CD4-positive, alpha-beta T cell (primary cell): ENCODE data around the gene ARHGAP25. TPM values are rescaled to one million over a fixed set of nuclear protein-coding genes. Genes with fewer than 3 reads are reported as not detected.

Source experiments
- ATAC-seq: fragments of 200-7000 bp; cut with Tn5 transposase; one replicate; pipeline ENCODE4 v1.10.0; 2022; ENCODE audit warnings: mild to moderate bottlenecking; ENCODE audit not compliant: poor library complexity
- CTCF ChIA-PET: fragments of 350-600 bp; sonication (Branson Sonifier 250); formaldehyde crosslinking; loops from one replicate; lab custom pipeline; 2021; ENCODE audit warnings: antibody characterized with exemption, inconsistent platforms; lab: Charles Lee
- POLR2A ChIA-PET: fragments of 350-600 bp; sonication (Branson Sonifier 250); formaldehyde crosslinking; loops from one replicate; lab custom pipeline; 2021; ENCODE audit warnings: antibody characterized with exemption, inconsistent platforms; lab: Charles Lee
- DNase-seq, 14 experiments: peaks; one replicate each; pipeline ENCODE4 v3.0.0-alpha.2; 2013 to 2020; ENCODE audit warnings: mixed read lengths in 2 of 14
- H3K27ac ChIP-seq, 2 donors: one replicate each; pipeline versions ENCODE4 v1.5.1 to v1.7.0; 2013; ENCODE audit warnings: low read length in 2 of 2, low read depth in 1 of 2, mild to moderate bottlenecking in 1 of 2
- H3K27me3 ChIP-seq, 2 experiments: 1 replicate in 1 of 2; 2 replicates in 1 of 2; pipeline versions ENCODE4 v1.6.1 to v1.7.0; 2013; ENCODE audit warnings: low read length in 2 of 2, control low read depth in 1 of 2, mild to moderate bottlenecking in 1 of 2, moderate library complexity in 1 of 2; ENCODE audit not compliant: insufficient read depth in 2 of 2, control insufficient read depth in 1 of 2
- H3K36me3 ChIP-seq: one replicate; pipeline ENCODE4 v1.6.1; 2013; ENCODE audit warnings: low read length, control low read depth; ENCODE audit not compliant: insufficient read depth
- H3K4me1 ChIP-seq: one replicate; pipeline ENCODE4 v1.6.1; 2013; ENCODE audit warnings: low read length, control low read depth; ENCODE audit not compliant: insufficient read depth
- H3K4me3 ChIP-seq: one replicate; pipeline ENCODE4 v1.5.1; 2013; ENCODE audit warnings: mild to moderate bottlenecking, low read length, moderate library complexity
- H3K9me3 ChIP-seq, 2 experiments: 1 replicate in 1 of 2; 2 replicates in 1 of 2; pipeline versions ENCODE4 v1.6.1 to v1.7.0; 2013; ENCODE audit warnings: low read length in 2 of 2, mild to moderate bottlenecking in 2 of 2, control low read depth in 1 of 2, moderate library complexity in 1 of 2; ENCODE audit not compliant: control insufficient read depth in 1 of 2, insufficient read depth in 1 of 2
- H3K27ac Mint-ChIP-seq: one replicate; pipeline ENCODE4 v1.8.0; 2020; ENCODE audit warnings: mixed read lengths
- H3K27me3 Mint-ChIP-seq: one replicate; pipeline ENCODE4 v1.8.0; 2021; ENCODE audit warnings: mixed read lengths
- H3K36me3 Mint-ChIP-seq: one replicate; pipeline ENCODE4 v1.8.0; 2021; ENCODE audit warnings: low read depth, mixed read lengths
- H3K4me1 Mint-ChIP-seq: one replicate; pipeline ENCODE4 v1.8.0; 2021; ENCODE audit warnings: low read depth, mixed read lengths
- H3K4me3 Mint-ChIP-seq: one replicate; pipeline ENCODE4 v1.8.0; 2020; ENCODE audit warnings: mild to moderate bottlenecking, mixed read lengths
- H3K9me3 Mint-ChIP-seq: one replicate; pipeline ENCODE4 v1.8.0; 2020; ENCODE audit warnings: mixed read lengths
- CTCF ChIP-seq: fragments of 200-600 bp; IDR thresholded peaks from one replicate; pipeline ENCODE4 v1.8.0; 2022; ENCODE audit warnings: antibody characterized with exemption, mild to moderate bottlenecking
- intact Hi-C, 2 experiments: fragments of 100-400 bp; cut with DNase I in 1 of 2; cut with micrococcal nuclease in 1 of 2; formaldehyde crosslinking; loops; one replicate each; pipeline versions ENCODE4 v1.15.1 to v1.9.0; 2023 to 2025; cut with DNase I, micrococcal nuclease
- total RNA-seq, 174 experiments: library from RNA in 2 of 174; stranded (reverse) in 2 of 174; gene quantifications; one replicate each; pipeline ENCODE4 v1.2.3 and lab custom pipeline; 2021 to 2026

Gene ARHGAP25
- total RNA-seq, 2 experiments from 2014 or later = 39.3 to 41.8 TPM

- ATAC-seq (no peak), DNase-seq (no peak)
- Histone ChIP-seq H3K27me3 (no peaks in the 10 kb centered on the region), H3K4me1 (peaks cover 97% of the 10 kb centered on the region), H3K36me3 (peaks cover 13% of the 10 kb centered on the region), H3K27ac (peak overlapping the region; percentile 89 to 93), H3K9me3 (no peaks in the 10 kb centered on the region), H3K4me3 (peak overlapping the region; percentile 42)
- peak overlapping the region; percentile 94 for H3K27ac Mint-ChIP-seq
- CTCF ChIA-PET = interaction anchor here (1.0 to 4.1 kb wide), 2 partner anchors 13 to 16 kb away, joined by 3 to 37 read pairs; no protein-coding TSS in a partner anchor
- no peaks in the 10 kb centered on the region for H3K9me3 Mint-ChIP-seq
- intact Hi-C loops = no loop called here
- H3K27me3 Mint-ChIP-seq = no peaks in the 10 kb centered on the region
- POLR2A ChIA-PET = interaction anchor here (0.9 to 10.8 kb wide), 18 partner anchors 7 to 301 kb away, joined by 3 to 238 read pairs (median 10); partner anchors contain the start of genes APLF, ARHGAP25 and FBXO48
- no peak for TF ChIP-seq CTCF
- peaks cover 22% of the 10 kb centered on the region for H3K36me3 Mint-ChIP-seq
- peak overlapping the region; percentile 84 for H3K4me3 Mint-ChIP-seq
- peaks cover 98% of the 10 kb centered on the region for H3K4me1 Mint-ChIP-seq
Measured at GRCh38 chr2:68768461-68768860, 33.9 kb downstream of the ARHGAP25 start.

GRCh38 chr2:68768951-68769350, 34.3 kb downstream of the ARHGAP25 start:
- peak overlapping the region; percentile 94 for H3K27ac Mint-ChIP-seq
- POLR2A ChIA-PET = interaction anchor here (1.2 to 10.8 kb wide), 9 partner anchors 6 to 139 kb away, joined by 3 to 238 read pairs (median 12); partner anchors contain the start of gene ARHGAP25
- no peak for DNase-seq
- H3K27me3 ChIP-seq = no peaks in the 10 kb centered on the region
- H3K9me3 ChIP-seq = no peaks in the 10 kb centered on the region
- H3K4me1 ChIP-seq = peaks cover 97% of the 10 kb centered on the region
- H3K36me3 ChIP-seq = peaks cover 13% of the 10 kb centered on the region
- H3K27me3 Mint-ChIP-seq = no peaks in the 10 kb centered on the region
- CTCF ChIA-PET = interaction anchor here (4.1 kb wide), 1 partner anchor 16 kb away, joined by 37 read pairs; no protein-coding TSS in a partner anchor
- intact Hi-C loops = no loop called here
- H3K9me3 Mint-ChIP-seq = no peaks in the 10 kb centered on the region
- peak overlapping the region; percentile 84 for H3K4me3 Mint-ChIP-seq
- ATAC-seq = no peak
- peaks cover 100% of the 10 kb centered on the region for H3K4me1 Mint-ChIP-seq
- peaks cover 27% of the 10 kb centered on the region for H3K36me3 Mint-ChIP-seq
- peak overlapping the region; percentile 42 for H3K4me3 ChIP-seq
- TF ChIP-seq CTCF = no peak
- peak overlapping the region; percentile 89 to 93 for H3K27ac ChIP-seq

- Histone ChIP-seq H3K36me3 (peaks cover 13% of the 10 kb centered on the region), H3K9me3 (no peaks in the 10 kb centered on the region), H3K4me1 (peaks cover 97% of the 10 kb centered on the region), H3K27ac (peak overlapping the region; percentile 89 to 93), H3K4me3 (peak overlapping the region; percentile 8), H3K27me3 (no peaks in the 10 kb centered on the region)
- intact Hi-C loops = loop anchor here in 1 of 2 experiments (2.0 kb wide), 1 partner anchor 17 kb away; no protein-coding TSS in a partner anchor
- peak in 4 of 14 experiments; percentile 33 to 68 (median 62) for DNase-seq
- no peak for TF ChIP-seq CTCF
- Mint-ChIP-seq H3K27ac (peak overlapping the region; percentile 94), H3K27me3 (no peaks in the 10 kb centered on the region), H3K4me1 (peaks cover 99% of the 10 kb centered on the region), H3K9me3 (no peaks in the 10 kb centered on the region), H3K4me3 (peak overlapping the region; percentile 88), H3K36me3 (peaks cover 31% of the 10 kb centered on the region)
- peak; percentile 20 for ATAC-seq
- POLR2A ChIA-PET = interaction anchor here (0.8 to 10.8 kb wide), 16 partner anchors 18 to 302 kb away, joined by 3 to 238 read pairs (median 5); partner anchors contain the start of genes APLF and FBXO48
- CTCF ChIA-PET = interaction anchor here (1.1 to 4.1 kb wide), 4 partner anchors 9 to 140 kb away, joined by 3 to 37 read pairs (median 14); no protein-coding TSS in a partner anchor
Measured at GRCh38 chr2:68769586-68770270, 35.1 kb downstream of the ARHGAP25 start.
